H9 (cell line): ENCODE data around the gene ZNF335. TPM values are rescaled to one million over a fixed set of nuclear protein-coding genes. Genes with fewer than 3 reads are reported as not detected.

Source experiments
- DNase-seq: peaks from one replicate; pipeline ENCODE4 v3.0.0-alpha.2; 2017
- H2AFZ ChIP-seq: one replicate; pipeline ENCODE4 v1.6.1; 2013; ENCODE audit warnings: mild to moderate bottlenecking, low read length, control low read depth, moderate library complexity
- H2AK5ac ChIP-seq: 2 replicates; pipeline ENCODE4 v1.6.1; 2013; ENCODE audit warnings: low read length, control low read depth, mixed read lengths; ENCODE audit not compliant: insufficient read length
- H2BK120ac ChIP-seq: one replicate; pipeline ENCODE4 v1.6.1; 2013; ENCODE audit warnings: low read depth, mild to moderate bottlenecking, low read length, control low read depth, inconsistent platforms; ENCODE audit not compliant: poor library complexity, severe bottlenecking
- H2BK12ac ChIP-seq: 2 replicates; pipeline ENCODE4 v1.6.1; 2013; ENCODE audit warnings: low read length, control low read depth, mixed read lengths, low read depth; ENCODE audit not compliant: insufficient read length
- H2BK15ac ChIP-seq: 2 replicates; pipeline ENCODE4 v1.6.1; 2013; ENCODE audit warnings: low read depth, low read length, control low read depth
- H2BK20ac ChIP-seq: one replicate; pipeline ENCODE4 v1.6.1; 2013; ENCODE audit warnings: low read depth, mild to moderate bottlenecking, low read length, control low read depth, inconsistent platforms; ENCODE audit not compliant: poor library complexity, severe bottlenecking
- H2BK5ac ChIP-seq: 2 replicates; pipeline ENCODE4 v1.6.1; 2013; ENCODE audit warnings: low read length, control low read depth, mixed read lengths; ENCODE audit not compliant: insufficient read length
- H3K14ac ChIP-seq: 2 replicates; pipeline ENCODE4 v1.6.1; 2013; ENCODE audit warnings: low read length, control low read depth; ENCODE audit not compliant: insufficient read depth
- H3K18ac ChIP-seq: 2 replicates; pipeline ENCODE4 v1.6.1; 2013; ENCODE audit warnings: low read depth, mild to moderate bottlenecking, mixed read lengths, low read length, control low read depth; ENCODE audit not compliant: insufficient read length
- H3K23ac ChIP-seq: 2 replicates; pipeline ENCODE4 v1.6.1; 2013; ENCODE audit warnings: low read length, control low read depth, mixed read lengths, low read depth; ENCODE audit not compliant: insufficient read length
- H3K23me2 ChIP-seq: 2 replicates; pipeline ENCODE4 v1.6.1; 2013; ENCODE audit warnings: low read depth, mild to moderate bottlenecking, mixed read lengths, low read length, control low read depth; ENCODE audit not compliant: insufficient read length, poor library complexity, severe bottlenecking
- H3K27ac ChIP-seq: 2 replicates; pipeline ENCODE4 v1.5.1; 2013; ENCODE audit warnings: low read length, control low read depth, mixed read lengths, low read depth; ENCODE audit not compliant: insufficient read length
- H3K27me3 ChIP-seq: 2 replicates; pipeline ENCODE4 v1.6.1; 2013; ENCODE audit warnings: low read length, control low read depth, inconsistent platforms; ENCODE audit not compliant: insufficient read depth
- H3K4ac ChIP-seq: 2 replicates; pipeline ENCODE4 v1.6.1; 2013; ENCODE audit warnings: low read depth, mild to moderate bottlenecking, control low read depth, inconsistent platforms, low read length, moderate library complexity
- H3K4me1 ChIP-seq: 2 replicates; pipeline ENCODE4 v1.6.1; 2013; ENCODE audit warnings: low read length, control low read depth, inconsistent platforms; ENCODE audit not compliant: insufficient read depth
- H3K4me2 ChIP-seq: 2 replicates; pipeline ENCODE4 v1.6.1; 2013; ENCODE audit warnings: low read length, control low read depth, mixed read lengths; ENCODE audit not compliant: insufficient read length, insufficient read depth
- H3K56ac ChIP-seq: 2 replicates; pipeline ENCODE4 v1.6.1; 2013; ENCODE audit warnings: low read depth, mild to moderate bottlenecking, mixed read lengths, low read length, control low read depth; ENCODE audit not compliant: insufficient read length
- H3K79me1 ChIP-seq: 2 replicates; pipeline ENCODE4 v1.6.1; 2013; ENCODE audit warnings: low read depth, mild to moderate bottlenecking, moderate library complexity, low read length, control low read depth, inconsistent platforms; ENCODE audit not compliant: insufficient read depth, poor library complexity, severe bottlenecking
- H3K79me2 ChIP-seq: 2 replicates; pipeline ENCODE4 v1.6.1; 2013; ENCODE audit warnings: low read length, control low read depth, inconsistent platforms; ENCODE audit not compliant: insufficient read depth
- H3K9ac ChIP-seq: 2 replicates; pipeline ENCODE4 v1.6.1; 2013; ENCODE audit warnings: low read length, control low read depth, mixed read lengths; ENCODE audit not compliant: insufficient read length; ENCODE audit errors: extremely low read depth
- H3K9me3 ChIP-seq: one replicate; pipeline ENCODE4 v1.6.1; 2013; ENCODE audit warnings: low read depth, low read length, inconsistent platforms; ENCODE audit not compliant: control insufficient read depth
- H3T11ph ChIP-seq: one replicate; pipeline ENCODE4 v1.6.1; 2013; ENCODE audit warnings: mild to moderate bottlenecking, low read length, control low read depth, inconsistent platforms
- H4K20me1 ChIP-seq: one replicate; pipeline ENCODE4 v1.6.1; 2013; ENCODE audit not compliant: control insufficient read depth, insufficient read length, insufficient read depth
- H4K5ac ChIP-seq: 2 replicates; pipeline ENCODE4 v1.6.1; 2013; ENCODE audit warnings: low read depth, mild to moderate bottlenecking, mixed read lengths, low read length, control low read depth; ENCODE audit not compliant: insufficient read length
- H4K8ac ChIP-seq: replicated peaks from 2 replicates; pipeline ENCODE4 v1.6.1; 2013; ENCODE audit warnings: low read length, control low read depth, mixed read lengths, low read depth; ENCODE audit not compliant: insufficient read length
- H4K91ac ChIP-seq: 2 replicates; pipeline ENCODE4 v1.6.1; 2013; ENCODE audit warnings: low read depth, mild to moderate bottlenecking, moderate library complexity, mixed read lengths, low read length, control low read depth; ENCODE audit not compliant: insufficient read length
- H3K27ac Mint-ChIP-seq, 3 experiments: 2 replicates in 2 of 3; 3 replicates in 1 of 3; pipeline ENCODE4 v1.8.0; 2020 to 2021; ENCODE audit warnings: mixed read lengths in 3 of 3, mild to moderate bottlenecking in 1 of 3, moderate library complexity in 1 of 3
- H3K27me3 Mint-ChIP-seq: 2 replicates; pipeline ENCODE4 v1.8.0; 2021; ENCODE audit warnings: low read depth, mild to moderate bottlenecking, moderate library complexity, mixed read lengths
- H3K36me3 Mint-ChIP-seq, 3 experiments: 2 replicates in 2 of 3; 3 replicates in 1 of 3; pipeline ENCODE4 v1.8.0; 2020 to 2021; ENCODE audit warnings: low read depth in 3 of 3, mixed read lengths in 3 of 3; ENCODE audit not compliant: insufficient read depth in 1 of 3
- H3K4me1 Mint-ChIP-seq, 2 experiments: 2 replicates each; pipeline ENCODE4 v1.8.0; 2020; ENCODE audit warnings: mixed read lengths in 2 of 2
- H3K4me3 Mint-ChIP-seq, 2 experiments: 2 replicates in 1 of 2; 3 replicates in 1 of 2; pipeline ENCODE4 v1.8.0; 2020 to 2021; ENCODE audit warnings: mild to moderate bottlenecking in 2 of 2, mixed read lengths in 2 of 2, moderate library complexity in 1 of 2
- H3K9me3 Mint-ChIP-seq, 2 experiments: 2 replicates in 1 of 2; 3 replicates in 1 of 2; pipeline ENCODE4 v1.8.0; 2020; ENCODE audit warnings: mild to moderate bottlenecking in 2 of 2, mixed read lengths in 2 of 2, moderate library complexity in 1 of 2
- CTCF ChIP-seq: fragments of 200-600 bp; sonication (generic); conservative IDR thresholded peaks from 3 replicates; pipeline ENCODE4 v1.8.0; 2021; ENCODE audit warnings: antibody characterized with exemption, mild to moderate bottlenecking
- WGBS: extraction: QIAGEN DNeasy Blood & Tissue Kit; methylation state at CpG from one replicate; pipeline ENCODE4 v1.1.7; 2013; ENCODE audit warnings: missing lambda C conversion rate, low lambda C conversion rate, mixed read lengths; ENCODE audit not compliant: insufficient read length; ENCODE audit errors: extremely low coverage; 5-methylcytosine and 5-hydroxymethylcytosine counted together
- total RNA-seq: library from RNA; stranded (reverse); gene quantifications from 2 replicates; pipeline ENCODE4 v1.2.1, GENCODE V29; 2021

The ZNF335 gene
- total RNA-seq, 1 experiment from 2014 or later: 21.1 TPM

GRCh38 chr20:45948742-45949541, 23.1 kb downstream of the ZNF335 start:
- H3T11ph ChIP-seq: no peak overlapping the region
- H2BK20ac ChIP-seq: no peak overlapping the region
- peak overlapping the region; percentile 18 to 76 (median 45); a peak in 4 of 7 replicates for H3K27ac Mint-ChIP-seq
- H3K23me2 ChIP-seq: no peaks in the 10 kb centered on the region
- H3K23ac ChIP-seq: no peak overlapping the region
- no peak overlapping the region for H3K4me3 Mint-ChIP-seq
- H3K27ac ChIP-seq: no peak overlapping the region
- H3K9me3 ChIP-seq: no peaks in the 10 kb centered on the region
- peaks cover 4% of the 10 kb centered on the region for H4K20me1 ChIP-seq
- no peak overlapping the region for H2BK15ac ChIP-seq
- H2BK12ac ChIP-seq: no peak overlapping the region
- no peak overlapping the region for H3K4me2 ChIP-seq
- no peaks in the 10 kb centered on the region for H3K79me2 ChIP-seq
- H3K4me1 ChIP-seq: no peaks in the 10 kb centered on the region
- no CpG with 5 or more reads among the region's 10 CpGs for WGBS
- no peak overlapping the region for H4K5ac ChIP-seq
- no peak overlapping the region for H2AFZ ChIP-seq
- H3K4me1 Mint-ChIP-seq: peaks cover 0 to 4% of the 10 kb centered on the region in 2 experiments; a peak in 1 of 4 replicates
- no peaks in the 10 kb centered on the region for H3K79me1 ChIP-seq
- H2BK120ac ChIP-seq: no peak overlapping the region
- no peak overlapping the region for H3K14ac ChIP-seq
- H3K9ac ChIP-seq: no peak overlapping the region
- no peak for DNase-seq
- no peak overlapping the region for H3K56ac ChIP-seq
- no peak overlapping the region for H2AK5ac ChIP-seq
- no peaks in the 10 kb centered on the region; the same call in 1 of the 2 replicates for H3K27me3 Mint-ChIP-seq
- no peaks in the 10 kb centered on the region for H3K9me3 Mint-ChIP-seq
- H4K8ac ChIP-seq: no peak overlapping the region
- no peak overlapping the region for H4K91ac ChIP-seq
- TF ChIP-seq CTCF: no peak
- no peaks in the 10 kb centered on the region for H3K27me3 ChIP-seq
- no peak overlapping the region for H2BK5ac ChIP-seq
- H3K36me3 Mint-ChIP-seq: peaks cover 30 to 72% (median 50%) of the 10 kb centered on the region in 3 experiments; a peak in 6 of 7 replicates
- no peak overlapping the region for H3K18ac ChIP-seq
- no peak overlapping the region for H3K4ac ChIP-seq
